ENCODE data around the gene ENPP3.

DNA sequence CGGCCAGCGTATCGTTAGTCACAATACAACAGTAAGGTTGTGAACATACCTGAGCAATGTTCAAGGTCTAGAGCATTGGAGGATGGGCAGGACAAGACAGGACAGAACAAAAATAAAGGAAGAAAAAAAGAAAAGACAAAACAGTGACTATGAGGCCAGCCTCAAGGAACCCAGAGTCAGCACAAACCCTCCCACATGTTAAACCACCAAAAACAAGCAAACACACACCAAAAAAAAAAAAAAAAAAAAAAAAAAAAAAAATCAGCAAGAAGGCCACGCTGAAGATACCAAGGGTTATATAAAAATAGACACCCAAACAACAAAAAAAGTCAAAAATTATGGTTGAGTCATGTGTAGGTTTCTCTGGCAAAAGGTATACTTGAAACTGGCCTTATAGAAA, 21.8 kb upstream of the ENPP3 start:
- TF ChIP-seq, protein P1, sequence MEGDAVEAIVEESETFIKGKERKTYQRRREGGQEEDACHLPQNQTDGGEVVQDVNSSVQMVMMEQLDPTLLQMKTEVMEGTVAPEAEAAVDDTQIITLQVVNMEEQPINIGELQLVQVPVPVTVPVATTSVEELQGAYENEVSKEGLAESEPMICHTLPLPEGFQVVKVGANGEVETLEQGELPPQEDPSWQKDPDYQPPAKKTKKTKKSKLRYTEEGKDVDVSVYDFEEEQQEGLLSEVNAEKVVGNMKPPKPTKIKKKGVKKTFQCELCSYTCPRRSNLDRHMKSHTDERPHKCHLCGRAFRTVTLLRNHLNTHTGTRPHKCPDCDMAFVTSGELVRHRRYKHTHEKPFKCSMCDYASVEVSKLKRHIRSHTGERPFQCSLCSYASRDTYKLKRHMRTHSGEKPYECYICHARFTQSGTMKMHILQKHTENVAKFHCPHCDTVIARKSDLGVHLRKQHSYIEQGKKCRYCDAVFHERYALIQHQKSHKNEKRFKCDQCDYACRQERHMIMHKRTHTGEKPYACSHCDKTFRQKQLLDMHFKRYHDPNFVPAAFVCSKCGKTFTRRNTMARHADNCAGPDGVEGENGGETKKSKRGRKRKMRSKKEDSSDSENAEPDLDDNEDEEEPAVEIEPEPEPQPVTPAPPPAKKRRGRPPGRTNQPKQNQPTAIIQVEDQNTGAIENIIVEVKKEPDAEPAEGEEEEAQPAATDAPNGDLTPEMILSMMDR (IDR thresholded peaks at IDR 0.05), result no peak
- TF ChIP-seq POLR2A (IDR thresholded peaks at IDR 0.05), result no peak

All from testis (tissue), 2 donors.